Activated CD4-positive, alpha-beta T cell treated with anti-CD3 and anti-CD28 coated beads, Interleukin-2, amount 50 U/mL, for 1 hour (primary cell): ENCODE results near the gene TMC7.
"Not testable (repeated sequence)": the region's sequence is repeated elsewhere in the genome, so short reads cannot be mapped to it uniquely, and the experiment has no call there.

Experiments used
- DNase-seq: peaks from one replicate; pipeline ENCODE4 v3.0.0-alpha.2; 2020

TMC7 gene

GRCh38 chr16:18983565-18984434 is at the start of gene TMC7:
TSS of gene TMC7 (plus strand) at chr16:18983934. CDS start at chr16:18984064, 130 bp downstream.
- DNase-seq, result peak; percentile 2

- no peak for DNase-seq
Measured at GRCh38 chr16:18936727-18937340, 46.9 kb upstream of the TMC7 start.

- no peak for DNase-seq
Measured at GRCh38 chr16:18937390-18937789, 46.3 kb upstream of the TMC7 start.

GRCh38 chr16:18938986-18939385 is 44.7 kb upstream of the TMC7 start:
- no peak for DNase-seq

- DNase-seq, result no peak
Measured at GRCh38 chr16:18941471-18941870, 42.3 kb upstream of the TMC7 start.

GRCh38 chr16:18942061-18942460 is 41.7 kb upstream of the TMC7 start:
- DNase-seq, result no peak

- no peak for DNase-seq
Measured at GRCh38 chr16:18943414-18943813, 40.3 kb upstream of the TMC7 start.

GRCh38 chr16:18945233-18945632 is 38.5 kb upstream of the TMC7 start:
- DNase-seq, result no peak

- no peak for DNase-seq
Measured at GRCh38 chr16:18948372-18949020, 35.2 kb upstream of the TMC7 start.

GRCh38 chr16:18950469-18951185 is 33.1 kb upstream of the TMC7 start:
- DNase-seq, result no peak

GRCh38 chr16:18953547-18953946 is 30.2 kb upstream of the TMC7 start:
- DNase-seq, result no peak

GRCh38 chr16:18955874-18956580 is 27.7 kb upstream of the TMC7 start:
- DNase-seq, result not testable (repeated sequence)

GRCh38 chr16:18956658-18957241 is 27.0 kb upstream of the TMC7 start:
- DNase-seq, result not testable (repeated sequence)

GRCh38 chr16:18958621-18959029 is 25.1 kb upstream of the TMC7 start:
- DNase-seq, result no peak

GRCh38 chr16:18959031-18959505 is 24.7 kb upstream of the TMC7 start:
- no peak for DNase-seq

- no peak for DNase-seq
Measured at GRCh38 chr16:18965555-18965954, 18.2 kb upstream of the TMC7 start.

- no peak for DNase-seq
Measured at GRCh38 chr16:18966791-18967190, 16.9 kb upstream of the TMC7 start.

- DNase-seq, result peak; percentile 77
Measured at GRCh38 chr16:18969050-18969854, 14.5 kb upstream of the TMC7 start.

- DNase-seq, result no peak
Measured at GRCh38 chr16:18969855-18970240, 13.9 kb upstream of the TMC7 start.

- no peak for DNase-seq
Measured at GRCh38 chr16:18975109-18975508, 8.6 kb upstream of the TMC7 start.

GRCh38 chr16:18979936-18980335 is 3.8 kb upstream of the TMC7 start:
- DNase-seq, result no peak
